IMR-90 (cell line): ENCODE measurements around the gene RSPH9.

Experiments
- POLR2A ChIP-seq: IDR thresholded peaks from 2 replicates; pipeline ENCODE4 v1.6.1; 2012; ENCODE audit warnings: mild to moderate bottlenecking, low read depth, low read length
- RFX5 ChIP-seq: IDR thresholded peaks from 2 replicates; pipeline ENCODE4 v1.8.0; 2012; ENCODE audit warnings: low read depth, mild to moderate bottlenecking, low read length, moderate library complexity
- TF ChIP-seq, protein P1 (sequence below): fragments of 150-350 bp; IDR thresholded peaks from 2 replicates; pipeline ENCODE4 v1.6.1; 2016; ENCODE audit warnings: low read depth, mild to moderate bottlenecking, low read length, moderate library complexity, borderline replicate concordance
- TF ChIP-seq, protein P2 (sequence below): conservative IDR thresholded peaks from 2 replicates; pipeline ENCODE4 v1.5.1; 2012; ENCODE audit warnings: mild to moderate bottlenecking, low read depth, low read length, improper control_type of control experiment

DNA sequence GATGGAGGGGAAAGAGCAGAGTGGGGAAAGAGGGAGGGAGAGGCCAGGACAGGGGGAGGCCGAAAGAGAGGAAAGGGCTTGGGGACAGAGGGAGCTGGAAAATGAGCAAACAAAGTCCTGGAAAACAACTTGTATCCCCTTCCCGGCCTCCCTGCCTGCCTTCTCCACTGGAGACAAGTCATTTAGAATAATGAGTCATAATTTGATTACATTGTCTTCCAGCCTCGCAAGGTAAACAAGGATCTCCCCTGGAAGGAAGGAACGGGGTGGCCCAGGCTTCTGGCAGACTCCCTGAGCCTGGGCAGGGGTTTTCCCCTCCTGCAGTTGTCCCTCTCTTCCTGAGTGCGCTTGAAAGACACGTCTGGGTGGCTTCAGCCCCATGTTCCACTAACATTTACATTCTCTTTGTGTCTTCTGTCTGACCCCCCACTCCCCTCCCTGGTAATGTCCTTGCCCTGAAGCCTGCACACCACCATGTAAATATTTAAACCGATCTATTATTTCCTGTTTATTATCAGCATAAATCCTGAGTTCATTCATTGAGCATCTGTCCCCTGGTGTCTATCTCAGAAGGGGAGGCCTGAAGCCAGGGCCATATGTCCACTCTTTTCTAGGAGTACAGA lies 54.8 kb downstream of the RSPH9 start:
- TF ChIP-seq POLR2A (no peak), RFX5 (no peak)
- TF ChIP-seq, protein P1, sequence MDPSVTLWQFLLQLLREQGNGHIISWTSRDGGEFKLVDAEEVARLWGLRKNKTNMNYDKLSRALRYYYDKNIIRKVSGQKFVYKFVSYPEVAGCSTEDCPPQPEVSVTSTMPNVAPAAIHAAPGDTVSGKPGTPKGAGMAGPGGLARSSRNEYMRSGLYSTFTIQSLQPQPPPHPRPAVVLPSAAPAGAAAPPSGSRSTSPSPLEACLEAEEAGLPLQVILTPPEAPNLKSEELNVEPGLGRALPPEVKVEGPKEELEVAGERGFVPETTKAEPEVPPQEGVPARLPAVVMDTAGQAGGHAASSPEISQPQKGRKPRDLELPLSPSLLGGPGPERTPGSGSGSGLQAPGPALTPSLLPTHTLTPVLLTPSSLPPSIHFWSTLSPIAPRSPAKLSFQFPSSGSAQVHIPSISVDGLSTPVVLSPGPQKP, result no peak
- TF ChIP-seq, protein P2, sequence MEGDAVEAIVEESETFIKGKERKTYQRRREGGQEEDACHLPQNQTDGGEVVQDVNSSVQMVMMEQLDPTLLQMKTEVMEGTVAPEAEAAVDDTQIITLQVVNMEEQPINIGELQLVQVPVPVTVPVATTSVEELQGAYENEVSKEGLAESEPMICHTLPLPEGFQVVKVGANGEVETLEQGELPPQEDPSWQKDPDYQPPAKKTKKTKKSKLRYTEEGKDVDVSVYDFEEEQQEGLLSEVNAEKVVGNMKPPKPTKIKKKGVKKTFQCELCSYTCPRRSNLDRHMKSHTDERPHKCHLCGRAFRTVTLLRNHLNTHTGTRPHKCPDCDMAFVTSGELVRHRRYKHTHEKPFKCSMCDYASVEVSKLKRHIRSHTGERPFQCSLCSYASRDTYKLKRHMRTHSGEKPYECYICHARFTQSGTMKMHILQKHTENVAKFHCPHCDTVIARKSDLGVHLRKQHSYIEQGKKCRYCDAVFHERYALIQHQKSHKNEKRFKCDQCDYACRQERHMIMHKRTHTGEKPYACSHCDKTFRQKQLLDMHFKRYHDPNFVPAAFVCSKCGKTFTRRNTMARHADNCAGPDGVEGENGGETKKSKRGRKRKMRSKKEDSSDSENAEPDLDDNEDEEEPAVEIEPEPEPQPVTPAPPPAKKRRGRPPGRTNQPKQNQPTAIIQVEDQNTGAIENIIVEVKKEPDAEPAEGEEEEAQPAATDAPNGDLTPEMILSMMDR, result no peak
